Esophagus muscularis mucosa (tissue), 4 donors: Measurements from ENCODE around the gene PDZK1IP1.

Source experiments
- EP300 ChIP-seq: sonication (generic); formaldehyde crosslinking; IDR thresholded peaks from one replicate; pipeline ENCODE4 v1.6.1; 2017; ENCODE audit warnings: antibody characterized with exemption
- POLR2A ChIP-seq: fragments of 450-650 bp; IDR thresholded peaks from one replicate; pipeline ENCODE4 v1.6.1; 2017; ENCODE audit warnings: antibody characterized with exemption, moderate library complexity, mild to moderate bottlenecking, low read depth
- TF ChIP-seq, protein P1 (sequence below), 3 experiments: fragments of 200-600 bp in 2 of 3; fragments of 450-650 bp in 1 of 3; sonication (generic) in 2 of 3; IDR thresholded peaks; one replicate each; pipeline ENCODE4 v1.5.1; 2017 to 2019; ENCODE audit warnings: antibody characterized with exemption in 3 of 3, mild to moderate bottlenecking in 2 of 3, moderate library complexity in 1 of 3

- TF ChIP-seq, protein P1, sequence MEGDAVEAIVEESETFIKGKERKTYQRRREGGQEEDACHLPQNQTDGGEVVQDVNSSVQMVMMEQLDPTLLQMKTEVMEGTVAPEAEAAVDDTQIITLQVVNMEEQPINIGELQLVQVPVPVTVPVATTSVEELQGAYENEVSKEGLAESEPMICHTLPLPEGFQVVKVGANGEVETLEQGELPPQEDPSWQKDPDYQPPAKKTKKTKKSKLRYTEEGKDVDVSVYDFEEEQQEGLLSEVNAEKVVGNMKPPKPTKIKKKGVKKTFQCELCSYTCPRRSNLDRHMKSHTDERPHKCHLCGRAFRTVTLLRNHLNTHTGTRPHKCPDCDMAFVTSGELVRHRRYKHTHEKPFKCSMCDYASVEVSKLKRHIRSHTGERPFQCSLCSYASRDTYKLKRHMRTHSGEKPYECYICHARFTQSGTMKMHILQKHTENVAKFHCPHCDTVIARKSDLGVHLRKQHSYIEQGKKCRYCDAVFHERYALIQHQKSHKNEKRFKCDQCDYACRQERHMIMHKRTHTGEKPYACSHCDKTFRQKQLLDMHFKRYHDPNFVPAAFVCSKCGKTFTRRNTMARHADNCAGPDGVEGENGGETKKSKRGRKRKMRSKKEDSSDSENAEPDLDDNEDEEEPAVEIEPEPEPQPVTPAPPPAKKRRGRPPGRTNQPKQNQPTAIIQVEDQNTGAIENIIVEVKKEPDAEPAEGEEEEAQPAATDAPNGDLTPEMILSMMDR (IDR thresholded peaks at IDR 0.05): no peak
- TF ChIP-seq EP300: no peak
- TF ChIP-seq POLR2A: no peak
Observed at GRCh38 chr1:47223174-47223920, 33.5 kb upstream of the PDZK1IP1 start.
